Common myeloid progenitor, CD34-positive (primary cell): Measurements from ENCODE around the gene GLIPR1.

Source experiments
- CTCF ChIA-PET: fragments of 350-600 bp; sonication (Branson Sonifier 250); formaldehyde crosslinking; loops from one replicate; lab custom pipeline; 2021; ENCODE audit warnings: antibody characterized with exemption; lab: Charles Lee
- POLR2A ChIA-PET: fragments of 350-600 bp; sonication (Branson Sonifier 250); formaldehyde crosslinking; loops from one replicate; lab custom pipeline; 2021; ENCODE audit warnings: antibody characterized with exemption; lab: Charles Lee
- DNase-seq, 3 donors: peaks; one replicate each; pipeline versions ENCODE4 v3.0.0 to v3.0.0-alpha.2; 2013
- H3K27ac ChIP-seq, 2 experiments: 1 replicate in 1 of 2; 2 replicates in 1 of 2; pipeline ENCODE4 v1.7.0; 2013; ENCODE audit warnings: inconsistent platforms in 2 of 2, low read length in 2 of 2, mild to moderate bottlenecking in 2 of 2, low read depth in 1 of 2, moderate library complexity in 1 of 2; ENCODE audit not compliant: severe bottlenecking in 2 of 2, insufficient read depth in 1 of 2, poor library complexity in 1 of 2
- H3K27me3 ChIP-seq, 5 experiments: replicated peaks in 2 of 5; 1 replicate in 3 of 5; 2 replicates in 2 of 5; pipeline versions ENCODE4 v1.6.1 to v1.7.0; 2013; ENCODE audit warnings: low read length in 4 of 5, mild to moderate bottlenecking in 2 of 5, moderate library complexity in 2 of 5, inconsistent platforms in 1 of 5; ENCODE audit not compliant: insufficient read depth in 5 of 5, control insufficient read depth in 4 of 5
- H3K36me3 ChIP-seq, 4 experiments: 1 replicate in 2 of 4; 2 replicates in 2 of 4; pipeline versions ENCODE4 v1.6.1 to v1.7.0; 2013; ENCODE audit warnings: low read length in 3 of 4, control low read depth in 1 of 4, mild to moderate bottlenecking in 1 of 4; ENCODE audit not compliant: control insufficient read depth in 4 of 4, insufficient read depth in 4 of 4
- H3K4me1 ChIP-seq, 4 experiments: 1 replicate in 3 of 4; 2 replicates in 1 of 4; pipeline versions ENCODE4 v1.6.1 to v1.7.1; 2013; ENCODE audit warnings: low read length in 3 of 4, mild to moderate bottlenecking in 3 of 4, control low read depth in 1 of 4, inconsistent platforms in 1 of 4, moderate library complexity in 1 of 4; ENCODE audit not compliant: control insufficient read depth in 4 of 4, insufficient read depth in 4 of 4; ENCODE audit errors: control extremely low read depth in 1 of 4
- H3K4me3 ChIP-seq, 7 experiments: 1 replicate in 4 of 7; 2 replicates in 3 of 7; pipeline versions ENCODE4 v1.5.1 to v1.7.0; 2013; ENCODE audit warnings: mild to moderate bottlenecking in 7 of 7, low read length in 6 of 7, moderate library complexity in 6 of 7, inconsistent platforms in 2 of 7, low read depth in 2 of 7, control low read depth in 1 of 7; ENCODE audit not compliant: insufficient read depth in 4 of 7, control insufficient read depth in 1 of 7; ENCODE audit errors: extremely low read depth in 1 of 7
- H3K9me3 ChIP-seq, 5 experiments: 1 replicate in 4 of 5; 2 replicates in 1 of 5; pipeline versions ENCODE4 v1.6.1 to v1.7.1; 2013; ENCODE audit warnings: low read length in 4 of 5, mild to moderate bottlenecking in 2 of 5, inconsistent platforms in 1 of 5, low read depth in 1 of 5, moderate library complexity in 1 of 5; ENCODE audit not compliant: control insufficient read depth in 4 of 5, insufficient read depth in 2 of 5; ENCODE audit errors: control extremely low read depth in 1 of 5
- WGBS: methylation state at CpG from one replicate; pipeline ENCODE4 v1.1.5; 2013; ENCODE audit not compliant: insufficient coverage; 5-methylcytosine and 5-hydroxymethylcytosine counted together

GLIPR1 gene

DNA sequence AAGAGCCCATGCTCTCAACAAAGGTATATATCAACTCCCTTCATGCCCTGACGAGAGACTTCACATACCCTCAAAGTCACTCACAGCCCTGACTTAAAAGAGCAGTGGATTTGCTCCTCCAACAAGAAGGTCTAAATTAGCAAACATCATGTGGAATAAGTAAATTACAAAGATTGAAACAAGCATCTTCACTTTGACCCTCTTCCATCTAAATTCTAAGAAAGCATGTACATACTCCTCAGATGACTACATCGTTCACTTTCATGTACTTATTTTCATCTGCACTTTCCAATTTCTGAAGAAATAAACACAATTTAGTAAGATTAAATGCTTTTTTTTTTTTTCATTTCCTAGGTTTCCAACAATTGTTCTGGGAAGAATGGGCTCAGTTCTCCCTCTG is 69.4 kb downstream of the GLIPR1 start:
- Histone ChIP-seq H3K4me3 (no peak overlapping the region), H3K36me3 (no peaks in the 10 kb centered on the region), H3K9me3 (no peaks in the 10 kb centered on the region), H3K27ac (no peak overlapping the region), H3K27me3 (peaks cover 0 to 11% (median 0%) of the 10 kb centered on the region in 5 experiments), H3K4me1 (no peaks in the 10 kb centered on the region)
- no peak for DNase-seq
- ChIA-PET POLR2A (no interaction called here), CTCF (no interaction called here)
- WGBS: no CpG with 5 or more reads among the region's 2 CpGs

DNA sequence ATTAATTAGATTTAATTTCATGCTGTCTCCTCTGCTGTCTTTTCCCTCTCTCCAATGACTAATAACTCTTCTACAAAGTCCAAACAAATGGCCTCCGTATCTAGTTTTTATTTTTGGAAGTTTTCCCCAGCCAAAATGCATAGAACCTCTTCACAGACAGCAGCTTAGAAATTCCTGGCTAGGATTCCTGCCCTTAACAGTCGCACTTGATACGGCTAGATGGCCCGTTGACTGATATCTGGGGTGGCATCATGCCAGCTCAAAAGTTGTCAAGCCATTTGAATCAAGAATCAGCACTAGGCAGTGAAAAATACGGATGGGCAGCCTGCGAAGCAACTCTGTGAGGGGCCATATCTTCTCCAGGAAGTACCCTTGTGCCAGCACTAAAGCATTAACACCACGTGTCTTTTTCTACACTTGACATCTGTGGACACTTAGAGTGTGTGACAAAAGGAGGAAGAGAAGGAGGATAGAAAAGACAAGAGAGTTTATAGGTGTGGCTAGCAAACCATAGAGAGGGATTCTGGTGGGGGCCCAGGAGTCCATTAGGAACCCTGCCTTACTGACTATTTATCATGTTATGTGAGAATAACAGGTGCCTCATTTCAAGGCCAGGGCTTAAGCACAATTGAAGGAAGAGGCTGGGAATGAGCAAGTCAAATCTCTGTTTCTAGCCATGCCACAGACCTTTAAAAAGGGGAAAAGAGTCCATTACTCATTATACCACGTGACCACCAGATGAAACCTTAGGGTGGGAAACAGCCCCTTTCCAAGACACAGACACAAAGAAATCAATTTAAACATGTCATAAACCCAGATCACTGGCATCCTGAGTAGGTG is 70.1 kb downstream of the GLIPR1 start:
- DNase-seq: no peak
- Histone ChIP-seq H3K4me3 (no peak overlapping the region), H3K9me3 (no peaks in the 10 kb centered on the region), H3K4me1 (no peaks in the 10 kb centered on the region), H3K27me3 (peaks cover 0 to 11% (median 0%) of the 10 kb centered on the region in 5 experiments), H3K27ac (no peak overlapping the region), H3K36me3 (no peaks in the 10 kb centered on the region)
- 94% methylated on average over 6 of the region's 8 CpGs for WGBS
- POLR2A ChIA-PET: no interaction called here
- CTCF ChIA-PET: no interaction called here

DNA sequence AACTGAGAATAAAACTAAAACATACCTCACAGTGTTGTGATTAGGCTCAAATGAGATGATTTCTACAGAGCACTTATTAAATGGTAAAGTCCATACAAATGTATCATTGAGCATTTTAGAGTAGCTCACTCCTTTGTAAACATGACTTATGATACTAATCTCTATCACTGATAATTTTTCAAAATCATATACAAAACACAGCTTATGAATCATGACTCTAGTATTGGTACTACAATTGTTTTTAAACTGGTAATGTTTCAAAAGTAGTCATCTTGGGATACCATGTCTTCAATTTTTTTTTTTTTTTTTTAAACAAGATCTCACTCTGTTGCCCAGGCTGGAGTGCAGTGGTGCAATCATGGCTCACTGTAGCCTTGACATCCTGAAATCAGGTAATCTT is 70.9 kb downstream of the GLIPR1 start:
- H3K36me3 ChIP-seq: no peaks in the 10 kb centered on the region
- no peak overlapping the region for H3K27ac ChIP-seq
- ChIA-PET CTCF (no interaction called here), POLR2A (no interaction called here)
- H3K4me3 ChIP-seq: no peak overlapping the region
- DNase-seq: no peak
- H3K27me3 ChIP-seq: peaks cover 0 to 11% (median 0%) of the 10 kb centered on the region in 5 experiments
- H3K9me3 ChIP-seq: no peaks in the 10 kb centered on the region
- no peaks in the 10 kb centered on the region for H3K4me1 ChIP-seq

DNA sequence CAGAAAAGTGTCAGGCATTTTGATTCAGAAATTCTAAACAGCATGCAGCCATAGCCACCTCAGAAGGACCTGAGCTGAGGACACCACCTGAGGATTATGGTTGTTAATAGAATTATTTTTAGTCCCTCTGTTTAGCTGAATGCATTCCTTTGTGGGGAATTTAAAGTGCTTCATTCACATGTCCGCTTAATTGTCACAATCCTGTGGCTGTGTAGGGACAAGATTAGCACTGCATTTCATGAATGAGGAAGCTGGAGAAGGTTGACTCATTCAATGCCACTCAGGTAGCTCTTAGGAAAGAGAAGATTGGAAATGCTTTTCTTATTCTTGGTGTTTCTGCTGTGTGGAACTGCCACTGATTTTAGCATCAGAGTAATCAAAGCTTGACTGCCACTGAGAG is 72.8 kb downstream of the GLIPR1 start:
- H3K27ac ChIP-seq: no peak overlapping the region
- no peaks in the 10 kb centered on the region for H3K4me1 ChIP-seq
- H3K4me3 ChIP-seq: no peak overlapping the region
- no peaks in the 10 kb centered on the region for H3K9me3 ChIP-seq
- DNase-seq: peak in 2 of 3 donors; percentile 31 to 42
- no CpG with 5 or more reads among the region's 1 CpG for WGBS
- H3K36me3 ChIP-seq: no peaks in the 10 kb centered on the region
- peaks cover 0 to 3% (median 0%) of the 10 kb centered on the region in 5 experiments for H3K27me3 ChIP-seq
- POLR2A ChIA-PET: no interaction called here
- CTCF ChIA-PET: interaction anchor here (1.2 to 1.5 kb wide), 2 partner anchors 10 to 25 kb away, joined by 3 to 4 read pairs; no protein-coding TSS in a partner anchor
